Measurements from ENCODE around the gene DCLK1. TPM values are rescaled to one million over a fixed set of nuclear protein-coding genes. Genes with fewer than 3 reads are reported as not detected.

DCLK1 gene
- total RNA-seq, 2 donors from 2014 or later: not detected

- no peaks in the 10 kb centered on the region for H3K9me3 ChIP-seq (ENCODE audit: control insufficient read depth, low read length, poor library complexity, severe bottlenecking)
- no peak overlapping the region for H3K27ac Mint-ChIP-seq
- no peaks in the 10 kb centered on the region for H3K36me3 Mint-ChIP-seq (ENCODE audit: low read depth)
- ATAC-seq (no peak), DNase-seq (no peak)
- H3K4me1 Mint-ChIP-seq: no peaks in the 10 kb centered on the region
- no peak overlapping the region for H3K4me3 Mint-ChIP-seq
- no peaks in the 10 kb centered on the region for H3K27me3 Mint-ChIP-seq
Measured at GRCh38 chr13:35945368-35945767, 185.8 kb downstream of the DCLK1 start.

DNA sequence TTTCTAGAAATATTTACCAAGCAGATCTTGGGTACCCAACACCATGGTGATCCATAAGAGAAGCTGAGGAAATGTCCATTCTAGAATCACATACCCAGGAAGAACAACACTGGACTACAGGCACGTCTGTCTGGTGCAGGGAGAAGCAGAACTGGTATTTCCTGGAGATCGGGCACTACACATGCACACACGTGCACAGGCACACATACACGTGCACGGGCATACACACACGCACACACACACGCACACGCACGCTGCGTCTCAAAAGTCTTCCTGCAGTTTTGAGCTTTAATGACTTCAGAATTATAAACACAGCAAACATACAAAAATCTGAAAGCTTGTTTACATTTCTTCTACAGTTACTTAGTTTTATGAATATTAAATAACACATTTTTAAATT lies 189.8 kb downstream of the DCLK1 start:
- Mint-ChIP-seq H3K36me3 (ENCODE audit: low read depth) (no peaks in the 10 kb centered on the region), H3K27ac (no peak overlapping the region)
- ATAC-seq: no peak

DNA sequence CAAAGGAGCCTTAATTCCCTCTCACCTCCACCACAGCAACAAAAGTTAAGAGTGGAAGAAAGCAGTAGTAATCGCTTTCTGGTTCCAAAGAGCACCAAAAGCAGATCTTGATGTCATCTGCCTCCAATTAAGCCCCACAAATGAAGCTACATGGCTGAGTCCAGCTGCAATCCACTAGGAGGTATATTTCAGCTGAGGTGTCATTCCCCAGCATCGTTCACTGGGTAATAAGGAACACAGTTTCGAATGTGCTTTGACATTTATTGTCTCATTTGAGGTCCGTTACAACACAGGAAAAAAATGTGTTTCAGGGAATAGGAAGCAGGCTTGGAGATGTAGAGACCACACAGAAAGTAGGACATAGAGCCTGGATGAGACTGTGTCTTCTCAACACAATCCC lies 190.4 kb downstream of the DCLK1 start:
- no peak overlapping the region for H3K4me3 Mint-ChIP-seq
- no peak for ATAC-seq
- no peaks in the 10 kb centered on the region for H3K9me3 ChIP-seq (ENCODE audit: control insufficient read depth, low read length, poor library complexity, severe bottlenecking)
- no peaks in the 10 kb centered on the region for H3K27me3 Mint-ChIP-seq
- no peaks in the 10 kb centered on the region for H3K36me3 Mint-ChIP-seq (ENCODE audit: low read depth)
- no peaks in the 10 kb centered on the region for H3K4me1 Mint-ChIP-seq
- no peak for DNase-seq
- no peak overlapping the region for H3K27ac Mint-ChIP-seq

More for the DNA sequence above, 189.8 kb downstream of the DCLK1 start:
- no peak overlapping the region for H3K4me3 Mint-ChIP-seq
- no peak for DNase-seq
- no peaks in the 10 kb centered on the region for H3K9me3 ChIP-seq (ENCODE audit: control insufficient read depth, low read length, poor library complexity, severe bottlenecking)
- H3K4me1 Mint-ChIP-seq: no peaks in the 10 kb centered on the region
- no peaks in the 10 kb centered on the region for H3K27me3 Mint-ChIP-seq

GRCh38 chr13:35936246-35936978 lies 194.8 kb downstream of the DCLK1 start:
- H3K4me3 Mint-ChIP-seq: no peak overlapping the region
- H3K27me3 Mint-ChIP-seq: no peaks in the 10 kb centered on the region
- ATAC-seq (no peak), DNase-seq (no peak)
- H3K36me3 Mint-ChIP-seq (ENCODE audit: low read depth): no peaks in the 10 kb centered on the region
- no peaks in the 10 kb centered on the region for H3K4me1 Mint-ChIP-seq
- H3K27ac Mint-ChIP-seq: no peak overlapping the region
- H3K9me3 ChIP-seq (ENCODE audit: control insufficient read depth, low read length, poor library complexity, severe bottlenecking): no peaks in the 10 kb centered on the region

DNA sequence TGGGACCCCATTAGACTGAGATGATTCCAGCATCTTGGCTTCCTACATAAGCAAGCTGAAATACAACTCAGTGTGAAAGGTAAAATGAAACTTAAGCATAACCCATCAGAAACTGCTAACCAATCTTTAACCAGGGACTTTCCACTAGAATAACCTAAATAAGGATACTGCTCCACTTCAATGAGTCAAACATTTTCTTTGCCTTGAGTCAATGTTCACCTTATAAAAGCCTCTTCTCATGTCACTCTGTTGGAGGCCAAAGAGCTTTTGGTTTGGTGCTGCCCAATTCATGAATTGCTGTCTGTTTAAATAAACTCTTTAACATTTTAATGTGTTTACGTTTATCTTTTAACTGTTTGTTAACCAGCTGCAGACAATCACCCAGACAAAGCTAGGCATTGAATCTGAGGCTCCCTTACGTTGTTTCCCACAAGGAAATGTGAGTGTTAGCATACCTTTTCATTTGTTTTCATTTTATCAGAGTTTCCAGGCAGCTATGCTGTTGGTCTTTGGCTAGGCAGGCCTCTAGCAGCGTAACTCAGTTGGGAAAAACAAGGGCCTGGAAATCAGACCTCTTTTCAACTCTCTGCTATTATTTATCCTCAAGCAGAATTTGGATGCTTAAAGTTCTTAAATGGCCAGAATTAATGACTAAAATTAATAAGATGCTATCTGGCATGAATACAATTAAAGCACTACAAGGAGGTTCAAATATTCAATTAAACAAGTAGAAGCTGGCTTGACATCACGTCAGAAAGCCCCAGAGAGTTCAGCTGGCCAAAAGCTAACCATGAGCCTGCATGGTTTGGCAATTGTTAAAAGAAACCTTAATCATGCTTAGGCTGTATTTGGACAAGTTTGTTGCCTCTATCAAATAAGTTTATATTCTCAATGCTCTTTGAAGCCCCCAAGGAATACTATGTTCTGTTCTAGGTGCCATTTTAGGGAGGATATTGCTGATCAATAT lies 200.2 kb downstream of the DCLK1 start:
- ATAC-seq (no peak), DNase-seq (no peak)
- Mint-ChIP-seq H3K36me3 (ENCODE audit: low read depth) (no peaks in the 10 kb centered on the region), H3K27me3 (no peaks in the 10 kb centered on the region), H3K4me1 (no peaks in the 10 kb centered on the region), H3K27ac (no peak overlapping the region), H3K4me3 (no peak overlapping the region)
- H3K9me3 ChIP-seq (ENCODE audit: control insufficient read depth, low read length, poor library complexity, severe bottlenecking): no peaks in the 10 kb centered on the region

GRCh38 chr13:35927567-35928021 lies 203.6 kb downstream of the DCLK1 start:
- DNase-seq: no peak
- no peak for ATAC-seq
- no peaks in the 10 kb centered on the region for H3K27me3 Mint-ChIP-seq
- H3K4me3 Mint-ChIP-seq: no peak overlapping the region
- H3K27ac Mint-ChIP-seq: no peak overlapping the region
- H3K36me3 Mint-ChIP-seq (ENCODE audit: low read depth): no peaks in the 10 kb centered on the region
- no peaks in the 10 kb centered on the region for H3K9me3 ChIP-seq (ENCODE audit: control insufficient read depth, low read length, poor library complexity, severe bottlenecking)
- H3K4me1 Mint-ChIP-seq: no peaks in the 10 kb centered on the region

DNA sequence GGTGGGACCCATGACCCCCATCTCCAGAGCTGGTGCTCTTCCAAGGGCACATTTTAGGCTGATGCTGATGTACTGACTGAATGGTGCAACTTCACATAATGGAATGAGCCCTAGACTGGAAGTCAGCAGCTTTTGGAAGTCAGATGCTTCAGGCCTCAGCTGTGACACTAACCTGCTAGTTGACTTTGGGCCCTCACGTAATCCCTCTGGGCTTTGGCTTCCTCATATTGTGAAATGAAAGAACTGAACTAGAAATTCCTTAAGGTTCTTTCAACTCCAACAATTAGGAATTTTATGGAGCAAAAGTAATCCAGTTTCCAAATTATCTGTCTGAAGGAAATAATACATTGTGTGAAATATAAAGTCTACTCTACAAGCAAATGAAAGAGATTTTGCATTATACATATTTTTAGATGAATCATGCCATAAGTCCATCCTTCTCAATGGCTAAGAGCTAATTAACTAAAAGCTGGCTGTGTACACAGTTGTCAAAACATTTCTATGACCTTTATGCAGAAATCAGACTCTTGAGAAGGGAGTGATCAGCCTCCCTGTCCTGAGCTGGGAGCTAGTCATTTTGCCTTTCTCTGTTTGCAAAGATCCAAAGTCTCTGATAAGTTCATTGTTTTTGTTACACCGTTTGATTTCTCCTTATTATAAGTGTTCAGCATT lies 204.2 kb downstream of the DCLK1 start:
- Mint-ChIP-seq H3K4me1 (no peaks in the 10 kb centered on the region), H3K27me3 (no peaks in the 10 kb centered on the region), H3K4me3 (no peak overlapping the region), H3K36me3 (ENCODE audit: low read depth) (no peaks in the 10 kb centered on the region), H3K27ac (no peak overlapping the region)
- no peak for DNase-seq
- no peaks in the 10 kb centered on the region for H3K9me3 ChIP-seq (ENCODE audit: control insufficient read depth, low read length, poor library complexity, severe bottlenecking)
- ATAC-seq: no peak

DNA sequence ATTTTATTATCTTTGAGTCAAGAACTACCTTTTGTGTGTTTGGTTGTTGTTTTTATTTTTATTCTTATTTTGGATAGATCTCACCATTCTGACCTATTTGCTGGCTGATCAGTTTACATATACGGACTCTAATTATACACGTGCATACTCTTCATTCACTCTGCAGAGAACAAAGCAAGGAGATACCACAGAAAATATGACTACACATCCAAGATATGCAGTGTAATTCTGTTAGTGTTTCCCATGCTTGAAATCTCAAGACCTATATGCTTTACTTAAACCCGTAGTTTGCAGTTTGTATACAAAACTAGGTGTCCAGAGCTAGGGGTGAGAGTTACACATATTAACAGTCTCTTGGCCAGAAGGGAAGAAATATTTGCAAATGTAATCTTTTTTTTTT lies 205.5 kb downstream of the DCLK1 start:
- no peaks in the 10 kb centered on the region for H3K9me3 ChIP-seq (ENCODE audit: control insufficient read depth, low read length, poor library complexity, severe bottlenecking)
- Mint-ChIP-seq H3K27me3 (no peaks in the 10 kb centered on the region), H3K4me1 (no peaks in the 10 kb centered on the region), H3K36me3 (ENCODE audit: low read depth) (no peaks in the 10 kb centered on the region), H3K27ac (no peak overlapping the region), H3K4me3 (no peak overlapping the region)
- DNase-seq: no peak
- no peak for ATAC-seq

DNA sequence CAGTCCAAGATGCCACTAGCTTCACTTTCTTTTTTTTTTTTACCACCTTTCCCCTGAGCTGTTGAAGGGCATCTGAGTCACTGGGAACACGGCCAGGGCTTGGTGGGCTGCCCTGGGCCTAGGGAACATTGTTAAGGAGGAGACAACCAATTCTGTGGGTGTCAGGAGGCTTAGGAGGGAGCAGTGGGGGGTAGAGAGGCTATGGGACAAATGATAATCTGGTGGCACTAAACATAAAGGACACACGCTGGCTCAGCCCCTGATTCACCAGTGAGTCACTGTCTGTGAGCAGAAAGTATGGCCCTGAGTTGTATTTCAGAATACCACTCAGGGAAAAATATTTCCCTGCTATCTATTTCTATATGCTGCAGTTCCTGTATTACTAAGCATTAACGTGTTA lies 207.8 kb downstream of the DCLK1 start:
- ATAC-seq: no peak
- DNase-seq: no peak
- no peaks in the 10 kb centered on the region for H3K27me3 Mint-ChIP-seq
- no peak overlapping the region for H3K27ac Mint-ChIP-seq
- no peak overlapping the region for H3K4me3 Mint-ChIP-seq
- no peaks in the 10 kb centered on the region for H3K9me3 ChIP-seq (ENCODE audit: control insufficient read depth, low read length, poor library complexity, severe bottlenecking)
- H3K36me3 Mint-ChIP-seq (ENCODE audit: low read depth): no peaks in the 10 kb centered on the region
- H3K4me1 Mint-ChIP-seq: no peaks in the 10 kb centered on the region

- Mint-ChIP-seq H3K27ac (no peak overlapping the region), H3K4me1 (peaks cover 2% of the 10 kb centered on the region), H3K27me3 (no peaks in the 10 kb centered on the region), H3K4me3 (no peak overlapping the region), H3K36me3 (ENCODE audit: low read depth) (no peaks in the 10 kb centered on the region)
- ATAC-seq (no peak), DNase-seq (no peak)
- H3K9me3 ChIP-seq (ENCODE audit: control insufficient read depth, low read length, poor library complexity, severe bottlenecking): no peaks in the 10 kb centered on the region
Measured at GRCh38 chr13:35920816-35921215, 210.4 kb downstream of the DCLK1 start.

GRCh38 chr13:35917942-35918645 lies 213.1 kb downstream of the DCLK1 start:
- Mint-ChIP-seq H3K27ac (no peak overlapping the region), H3K27me3 (no peaks in the 10 kb centered on the region), H3K4me3 (no peak overlapping the region), H3K4me1 (peaks cover 2% of the 10 kb centered on the region), H3K36me3 (ENCODE audit: low read depth) (no peaks in the 10 kb centered on the region)
- no peak for ATAC-seq
- no peaks in the 10 kb centered on the region for H3K9me3 ChIP-seq (ENCODE audit: control insufficient read depth, low read length, poor library complexity, severe bottlenecking)
- DNase-seq: no peak

DNA sequence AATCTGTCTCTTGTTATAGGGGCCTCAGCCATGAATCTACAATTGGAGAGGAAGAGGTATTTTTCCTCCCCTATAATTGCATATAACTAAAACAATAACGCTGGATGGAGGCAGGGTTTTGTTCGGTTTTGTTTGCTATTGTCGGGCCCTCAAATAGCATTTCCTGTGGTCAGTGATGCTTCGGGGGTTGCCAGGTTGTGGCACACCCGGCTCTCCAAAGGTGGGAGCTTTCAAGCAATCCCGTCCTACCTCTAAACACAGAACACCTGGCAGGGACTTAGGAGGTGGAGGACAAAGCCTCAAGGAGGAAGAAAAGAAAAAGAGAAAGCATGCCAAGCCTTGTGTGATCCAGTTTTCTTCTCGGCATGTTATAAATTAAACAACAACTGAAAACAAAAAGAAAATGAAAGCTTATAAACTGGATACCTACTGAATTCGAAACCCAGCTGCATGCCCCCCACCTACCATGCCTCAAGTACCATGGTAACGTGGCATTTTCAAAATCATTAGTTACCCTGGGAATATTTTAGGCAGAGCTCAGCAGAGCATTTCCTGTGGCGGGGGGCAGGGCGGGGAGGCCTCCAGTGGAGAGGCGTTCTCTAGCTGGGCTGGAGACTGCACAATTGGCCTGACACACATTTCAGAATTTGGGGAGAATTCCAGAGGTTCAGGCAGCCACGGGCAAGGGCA lies 213.8 kb downstream of the DCLK1 start:
- Mint-ChIP-seq H3K4me3 (no peak overlapping the region), H3K4me1 (peaks cover 2% of the 10 kb centered on the region), H3K27ac (no peak overlapping the region), H3K27me3 (no peaks in the 10 kb centered on the region), H3K36me3 (ENCODE audit: low read depth) (no peaks in the 10 kb centered on the region)
- ATAC-seq (no peak), DNase-seq (no peak)
- no peaks in the 10 kb centered on the region for H3K9me3 ChIP-seq (ENCODE audit: control insufficient read depth, low read length, poor library complexity, severe bottlenecking)

Measured in T-helper 17 cell (primary cell).